Stimulated activated CD4-positive, alpha-beta T cell treated with anti-CD3 and anti-CD28 coated beads, Interleukin-2, amount 100 ng/mL, for 4 hours (primary cell): Measurements from ENCODE around the gene C16orf74.

ENCODE experiments used
- DNase-seq: peaks from one replicate; pipeline ENCODE4 v3.0.0-alpha.2; 2020; ENCODE audit warnings: low read depth

Gene C16orf74

DNA sequence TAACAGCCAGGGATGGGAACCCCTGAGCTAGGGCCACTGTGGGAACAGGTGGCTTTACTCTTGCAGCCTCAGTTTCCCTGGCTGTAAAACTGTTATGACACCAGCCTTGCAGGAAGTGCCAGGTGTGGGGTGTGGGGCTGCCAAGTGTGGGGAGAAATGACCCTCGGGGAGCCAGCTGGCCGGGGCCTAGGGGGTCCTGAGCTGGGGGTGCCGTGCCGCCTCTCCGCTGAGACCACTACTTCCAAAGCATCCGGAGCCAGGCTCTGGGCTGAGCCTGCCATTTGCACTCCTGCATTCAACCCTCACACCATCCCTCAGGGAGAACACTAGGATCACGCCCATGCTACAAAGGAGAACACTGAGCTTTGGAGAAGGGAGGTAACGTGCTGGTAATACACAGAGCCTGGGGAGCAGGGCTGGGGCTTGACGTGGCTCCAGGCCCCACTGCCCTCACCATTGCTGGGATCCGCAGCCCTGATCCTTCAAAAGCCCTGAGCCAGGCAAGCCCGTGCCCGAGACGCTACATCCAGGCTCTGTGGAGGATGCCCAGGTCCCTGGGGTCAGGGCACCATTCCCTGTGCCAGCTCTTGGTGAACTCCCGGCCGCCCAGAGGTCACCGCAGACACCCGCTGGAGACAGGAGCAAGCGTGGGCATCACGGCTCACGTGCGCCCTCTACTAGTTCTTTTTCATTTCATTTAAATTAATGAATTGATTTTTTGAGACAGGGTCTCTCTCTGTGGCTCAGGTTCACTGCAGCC, 33.3 kb downstream of the C16orf74 start:
- DNase-seq: peak; percentile 40

DNA sequence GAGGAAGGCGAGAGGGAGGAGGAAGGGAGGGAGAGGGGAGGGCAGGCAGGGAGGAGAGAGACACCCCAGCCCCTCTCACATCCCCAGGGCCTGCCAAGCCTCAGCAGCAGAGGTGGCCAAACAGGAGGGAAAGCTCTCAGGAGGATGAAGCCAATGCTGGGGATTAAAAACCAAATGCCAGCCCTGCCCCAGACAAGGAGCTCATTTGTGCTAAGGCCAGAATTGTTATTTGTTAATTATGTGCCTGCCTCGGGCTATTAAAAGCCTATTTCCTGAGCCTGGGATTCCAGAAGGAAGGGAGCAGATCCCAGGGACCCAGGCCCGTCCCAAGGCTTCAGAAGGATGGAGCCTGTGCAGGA, 34.2 kb downstream of the C16orf74 start:
- DNase-seq: no peak

DNA sequence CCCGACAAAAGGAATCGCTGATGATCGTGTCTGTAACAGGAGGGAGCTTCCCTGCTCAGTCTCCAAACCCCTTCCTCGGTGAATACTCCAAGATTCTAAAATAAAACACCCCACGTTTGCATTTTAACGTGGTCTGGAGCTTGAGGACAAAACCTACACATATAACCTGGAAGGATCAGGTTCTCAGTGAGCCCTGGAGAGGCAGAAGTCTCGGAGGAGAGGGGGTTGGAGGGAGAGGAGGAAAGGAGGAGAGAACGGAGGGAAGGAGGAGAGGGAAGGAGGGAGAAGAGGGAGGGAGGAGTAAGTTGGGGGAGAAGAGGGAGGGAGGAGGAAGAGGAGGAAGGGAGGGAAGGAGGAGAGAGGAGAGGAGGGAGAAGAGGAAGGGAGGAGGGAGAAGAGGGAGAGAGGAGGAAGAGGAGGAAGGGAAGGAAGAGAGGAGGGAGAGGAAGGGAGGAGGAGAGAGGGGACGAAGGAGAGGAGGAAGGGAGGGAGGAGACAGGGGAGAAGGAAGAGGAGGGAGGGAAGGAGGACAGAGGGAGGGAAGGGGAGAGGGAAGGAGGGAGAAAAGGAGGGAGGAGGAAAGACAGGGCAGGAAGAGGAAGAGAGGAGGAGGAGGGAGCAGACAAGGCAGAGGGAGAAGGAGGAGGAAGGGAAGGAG, 34.7 kb downstream of the C16orf74 start:
- no peak for DNase-seq

DNA sequence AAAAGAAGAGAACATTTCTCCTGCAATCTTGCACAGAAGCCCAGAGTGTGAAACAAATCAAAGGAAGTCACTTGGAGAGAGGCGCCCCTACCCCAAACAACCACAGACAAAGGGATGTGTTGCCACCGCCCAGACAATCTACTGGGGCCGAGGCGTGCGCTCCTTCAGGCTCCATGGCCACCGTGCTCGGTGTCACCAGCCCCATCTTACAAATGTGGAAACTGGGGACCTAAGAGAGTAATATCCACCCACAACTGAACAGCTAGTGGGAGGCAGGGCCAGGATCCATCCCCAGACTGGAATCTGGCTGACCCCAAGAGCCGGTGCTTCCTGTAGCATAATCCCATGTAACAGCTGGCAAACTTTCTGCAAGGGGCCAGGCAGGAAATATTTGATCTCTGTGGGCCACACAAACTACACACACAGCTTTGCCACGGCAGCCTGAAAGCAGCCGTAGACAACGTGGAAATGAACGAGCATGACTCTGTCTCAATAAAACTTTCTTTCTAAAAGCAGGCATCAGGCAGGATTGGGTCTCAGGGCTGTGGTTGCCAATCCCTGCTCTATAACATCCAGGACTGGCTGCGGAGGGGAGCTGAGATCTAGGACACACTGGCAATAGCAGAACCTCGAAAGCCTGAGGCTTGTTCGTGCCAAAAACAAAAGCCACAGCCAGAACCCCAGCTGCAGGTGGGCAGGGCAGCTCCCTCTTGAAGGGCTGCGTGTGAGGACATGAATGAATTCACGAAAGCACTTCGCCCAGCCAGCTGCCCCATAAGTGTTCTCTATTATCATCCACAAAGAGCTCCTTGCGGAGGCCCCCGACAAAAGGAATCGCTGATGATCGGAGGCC, 35.5 kb downstream of the C16orf74 start:
- no peak for DNase-seq

DNA sequence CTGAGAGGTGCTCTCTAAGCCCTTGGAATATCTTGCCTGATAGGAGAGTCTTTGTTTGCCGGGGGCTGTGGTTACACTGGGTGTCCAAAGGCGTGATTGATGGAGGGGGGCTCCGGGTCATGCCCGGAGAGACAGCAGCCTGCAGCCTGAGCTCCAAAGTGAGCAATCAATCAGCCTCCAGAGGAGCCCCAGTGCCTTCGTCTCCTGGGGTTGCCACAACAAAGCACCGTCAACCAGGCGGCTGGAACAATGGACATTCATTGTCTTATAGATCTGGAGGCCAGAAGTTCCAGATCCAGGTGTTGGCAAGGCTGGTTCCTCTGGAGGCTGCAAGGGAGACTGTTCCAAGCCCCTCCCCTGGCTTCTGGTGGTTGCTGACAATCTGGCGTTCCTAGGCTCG, 38.1 kb downstream of the C16orf74 start:
- no peak for DNase-seq

DNA sequence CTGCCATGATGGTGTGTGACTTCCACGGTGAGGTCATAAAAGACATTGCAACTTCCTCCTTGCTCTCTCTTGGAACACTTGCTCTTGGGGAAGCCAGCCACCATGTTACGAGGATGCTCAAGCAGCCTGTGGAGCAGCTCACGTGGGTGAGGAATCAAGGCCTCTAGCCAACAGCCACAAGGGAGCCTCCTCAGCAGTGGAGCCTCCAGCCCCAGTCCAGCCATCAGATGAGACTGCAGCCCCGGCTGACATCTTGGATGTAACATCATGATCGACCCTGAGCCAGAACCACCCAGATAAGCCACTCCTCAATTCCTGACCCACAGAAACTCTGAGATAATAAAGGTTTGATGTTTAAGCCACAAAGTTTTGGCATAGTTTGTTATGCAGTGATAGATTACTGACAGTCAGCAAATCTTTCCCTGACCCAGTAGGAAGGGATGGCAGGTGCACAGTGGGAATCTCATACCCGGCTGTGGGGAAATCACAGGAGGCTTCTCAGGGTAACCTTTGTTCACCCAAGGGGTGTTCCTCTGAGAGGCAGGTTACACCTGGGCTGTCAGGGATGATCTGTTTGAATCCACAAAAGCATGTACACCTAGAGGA, 38.8 kb downstream of the C16orf74 start:
- no peak for DNase-seq

DNA sequence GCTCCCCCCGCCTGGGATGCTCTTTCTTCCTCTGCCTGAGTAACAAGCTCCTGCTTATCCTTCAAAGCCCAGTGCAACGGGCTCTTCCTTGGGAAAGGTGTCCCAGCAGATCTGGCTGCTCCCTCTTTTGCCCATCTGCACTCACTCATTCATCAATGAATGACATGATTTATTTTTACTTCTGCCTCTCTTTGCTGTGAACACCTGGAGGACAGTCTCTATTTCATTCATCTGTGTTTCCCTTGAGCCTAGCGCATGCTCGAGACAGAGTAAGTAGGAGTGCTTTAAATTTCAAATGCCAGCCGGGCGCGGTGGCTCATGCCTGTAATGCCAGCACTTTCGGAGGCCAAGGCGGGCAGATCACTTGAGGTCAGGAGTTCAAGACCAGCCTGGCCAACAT, 40.2 kb downstream of the C16orf74 start:
- no peak for DNase-seq

DNA sequence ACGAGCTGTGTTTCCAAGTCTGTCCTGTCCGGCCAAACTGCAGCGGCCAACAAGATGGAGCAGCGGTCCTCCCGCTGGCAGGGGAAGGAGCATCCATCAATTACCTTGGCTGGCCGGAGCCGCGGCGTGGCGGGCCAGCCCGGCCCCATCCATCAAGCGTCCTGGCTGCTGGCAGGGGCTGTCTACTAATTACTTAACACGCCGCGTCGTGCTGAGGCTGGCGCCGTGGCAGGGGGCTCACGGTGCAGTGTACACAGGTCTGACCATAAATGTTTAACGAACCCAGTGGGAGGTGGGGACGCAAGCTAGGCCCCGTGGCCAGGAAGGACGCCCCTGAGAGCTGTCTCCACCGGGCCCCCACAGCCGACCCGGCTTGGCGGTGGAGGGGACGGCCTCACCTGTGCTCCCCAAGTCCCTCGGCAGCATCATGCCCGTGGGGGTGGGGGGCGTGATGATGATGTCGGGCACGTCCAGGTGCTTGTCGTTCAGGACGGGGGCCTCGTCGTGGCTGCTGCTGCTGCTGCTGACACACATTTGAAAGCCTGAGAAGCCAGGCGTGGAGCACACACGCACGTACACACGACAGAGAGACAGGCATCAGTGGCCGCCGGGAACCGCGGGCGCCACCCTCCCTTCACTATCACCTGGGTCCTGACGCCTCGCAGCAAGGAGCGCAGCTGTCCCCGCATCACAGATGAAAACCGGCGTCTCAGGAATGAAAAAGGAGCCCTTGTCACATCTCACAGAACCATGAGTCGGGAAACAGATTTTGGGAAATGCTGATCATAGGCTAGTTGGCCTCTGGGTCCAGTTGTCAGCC, 40.9 kb downstream of the C16orf74 start:
- DNase-seq: no peak

DNA sequence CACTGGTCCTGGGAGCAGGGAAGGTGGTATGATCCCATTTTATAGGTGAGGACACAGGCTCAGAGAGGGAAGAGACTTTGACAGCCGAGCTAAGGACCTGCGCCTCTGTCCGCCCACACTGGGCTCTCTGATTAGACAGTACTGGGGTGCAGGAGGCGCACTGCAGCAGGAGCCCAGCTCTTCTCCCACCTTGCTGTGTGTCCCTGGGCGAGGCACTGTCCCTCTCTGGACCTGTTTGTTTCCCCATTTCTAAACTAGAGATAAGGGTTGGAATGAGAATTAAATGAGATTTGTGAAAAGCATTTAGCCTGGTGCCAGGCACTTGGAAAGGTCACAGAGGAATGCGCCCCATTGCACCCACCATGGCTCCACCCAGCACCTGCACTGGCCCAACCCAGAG, 42.6 kb downstream of the C16orf74 start:
- DNase-seq: no peak

DNA sequence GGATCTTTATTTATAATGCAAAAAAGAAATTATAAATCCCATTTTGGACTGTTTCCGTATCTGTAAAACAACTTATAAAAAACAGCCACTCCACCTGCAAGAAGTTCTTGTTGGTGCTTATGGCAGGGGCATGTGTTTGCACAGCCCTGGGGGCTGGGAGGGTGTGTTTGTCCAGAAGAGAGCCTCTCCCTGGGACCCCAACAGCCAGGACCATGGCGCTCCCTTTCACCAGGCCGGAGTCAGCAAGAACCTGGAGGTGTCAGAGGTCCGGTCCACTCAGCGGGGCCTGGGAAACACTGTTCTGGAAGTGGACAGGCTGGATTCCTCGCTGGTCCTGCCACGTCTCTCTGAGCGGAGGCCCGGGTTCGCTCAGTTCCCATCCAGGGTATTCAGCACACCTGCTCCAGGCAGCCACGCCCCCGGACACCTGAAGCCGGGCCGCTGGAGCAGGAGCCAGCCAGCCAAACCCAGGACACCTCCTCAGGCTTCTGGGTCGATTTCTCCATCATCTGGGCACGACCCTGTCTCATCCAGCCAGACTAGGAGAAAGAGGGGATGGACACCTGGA, 43.3 kb downstream of the C16orf74 start:
- DNase-seq: no peak

DNA sequence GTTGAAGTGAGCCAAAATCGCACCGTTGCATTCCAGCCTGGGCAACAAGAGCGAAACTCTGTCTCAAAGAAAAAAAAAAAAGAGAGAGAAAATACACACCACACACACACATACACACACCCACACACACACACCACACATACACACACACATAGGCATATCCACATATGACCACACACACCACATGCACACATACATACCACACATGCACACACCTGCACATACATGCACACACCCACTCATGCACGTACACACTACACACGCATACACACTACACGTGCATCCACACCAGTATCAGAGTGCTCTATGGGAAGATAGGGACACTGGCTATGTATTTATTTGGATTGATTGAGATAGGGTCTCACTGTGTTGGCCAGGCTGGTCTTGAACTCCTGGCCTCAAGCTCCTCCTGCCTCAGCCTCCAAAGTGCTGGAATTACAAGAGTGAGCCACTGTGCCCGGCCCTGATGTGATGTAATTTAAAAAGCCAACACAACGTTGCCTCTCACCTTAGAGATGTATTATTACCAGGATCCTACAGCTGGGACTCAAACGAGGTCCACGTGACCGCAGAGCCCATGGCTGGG, 44.4 kb downstream of the C16orf74 start:
- DNase-seq: no peak

DNA sequence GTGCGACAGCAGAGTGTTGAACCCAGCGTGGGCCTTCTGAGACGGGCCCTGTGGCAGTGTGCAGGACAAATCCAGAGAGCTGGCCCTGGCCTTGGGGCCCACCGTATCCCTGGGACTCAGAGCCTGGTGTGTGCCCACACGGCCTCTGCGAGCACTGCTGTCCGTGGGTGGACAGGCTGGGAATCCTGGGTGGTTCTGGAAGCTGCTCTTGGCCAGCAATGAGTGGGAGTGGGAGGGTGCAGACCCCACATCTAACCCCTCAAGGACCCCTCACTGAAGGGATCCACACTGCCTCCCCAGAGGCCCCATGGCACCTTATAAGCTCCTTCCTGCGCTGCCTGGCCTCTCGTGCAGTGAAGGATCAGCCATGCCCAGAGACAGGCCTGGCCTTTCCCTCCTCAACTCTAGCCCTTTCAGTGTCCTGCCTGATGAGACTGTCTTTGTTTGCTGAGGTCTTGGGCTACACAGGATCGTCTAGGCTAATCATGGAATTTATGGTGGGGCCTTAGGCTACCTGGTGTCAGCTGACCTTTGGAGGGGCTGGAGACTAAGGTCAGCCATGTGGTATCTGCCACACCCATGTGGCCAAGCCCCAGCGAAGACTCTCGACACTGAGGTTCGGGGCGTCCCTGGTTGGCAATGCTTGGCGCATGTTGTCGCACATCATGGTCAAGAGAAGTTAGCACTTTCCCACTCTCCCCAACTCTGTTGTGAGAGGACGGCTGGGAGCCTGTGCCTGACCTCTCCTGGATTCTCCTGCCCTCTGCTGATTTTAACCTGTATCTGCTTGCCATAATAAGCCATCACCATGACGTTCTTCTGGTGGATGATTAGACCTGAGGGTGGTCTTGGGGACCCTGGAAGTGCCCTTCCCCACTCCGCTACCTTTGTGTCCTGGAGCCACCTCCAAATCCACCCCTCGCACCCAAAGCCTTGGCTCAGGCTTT, 45.7 kb downstream of the C16orf74 start:
- no peak for DNase-seq

DNA sequence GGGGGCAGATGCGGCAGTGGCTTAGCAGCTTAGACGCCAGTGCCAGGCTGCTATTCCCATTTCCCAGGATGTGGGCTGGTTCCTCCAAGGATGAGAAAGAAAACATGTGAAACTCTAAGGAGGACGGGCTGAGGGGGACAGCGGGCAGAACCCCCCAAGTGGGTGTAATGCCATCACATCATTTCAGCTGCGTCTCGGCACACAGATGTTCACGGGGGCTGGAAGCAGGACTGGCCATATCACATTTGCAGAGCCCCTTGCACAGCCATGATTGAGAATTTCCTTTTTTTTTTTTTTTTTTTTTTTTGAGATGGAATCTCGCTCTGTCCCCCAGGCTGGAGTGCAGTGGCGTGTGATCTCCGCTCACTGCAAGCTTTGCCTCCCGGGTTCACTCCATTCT, 46.9 kb downstream of the C16orf74 start:
- DNase-seq: no peak

DNA sequence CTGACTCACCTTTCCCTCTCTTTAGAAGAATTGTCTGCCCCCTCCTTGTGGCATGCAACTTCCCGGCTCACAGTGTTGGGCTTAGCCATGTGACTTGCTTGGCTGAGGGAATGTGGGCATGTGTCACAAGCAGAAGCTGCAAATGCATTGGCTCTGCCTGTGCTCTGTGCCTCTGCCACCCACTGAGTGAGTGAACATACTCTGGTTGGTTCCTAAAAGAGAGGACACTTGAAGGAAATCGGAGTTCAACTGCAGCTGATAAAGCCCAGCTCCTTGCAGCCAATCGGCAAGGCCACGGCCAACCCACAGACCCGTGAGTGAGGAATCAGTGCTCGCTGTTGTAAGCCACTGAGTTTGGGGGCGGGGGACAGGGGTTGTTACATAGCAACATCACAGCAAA, 51.3 kb downstream of the C16orf74 start:
- DNase-seq: no peak

DNA sequence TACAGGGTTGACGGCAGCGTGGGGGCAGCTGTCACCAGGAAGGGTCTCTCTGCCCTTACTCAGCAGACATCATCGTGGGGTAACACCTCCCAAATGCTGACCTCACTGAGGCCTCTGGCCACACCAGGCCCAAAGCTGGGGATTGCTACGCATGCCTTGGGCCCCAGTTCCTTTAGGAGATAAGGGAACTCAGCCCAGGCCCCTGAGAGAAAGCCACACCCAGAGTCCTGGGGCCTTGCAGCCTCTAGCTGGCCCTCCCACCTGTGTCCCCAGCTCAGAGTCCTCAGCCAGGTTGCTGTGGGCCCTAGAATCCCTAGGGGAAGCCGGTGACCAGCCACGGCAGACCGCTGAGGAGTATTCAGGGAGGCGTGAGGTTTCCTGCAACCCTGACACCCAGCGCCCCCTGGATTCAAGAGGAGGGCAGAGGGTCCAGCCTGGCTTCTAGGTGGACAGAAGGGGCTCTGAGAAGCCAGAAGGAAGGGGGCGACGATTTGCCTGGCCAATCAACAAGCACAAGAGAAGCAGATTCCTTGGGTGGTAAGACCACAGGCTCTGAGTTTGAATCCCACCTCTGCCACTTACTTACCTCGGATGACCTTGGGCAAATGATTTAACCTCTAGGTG, 51.8 kb downstream of the C16orf74 start:
- DNase-seq: no peak

DNA sequence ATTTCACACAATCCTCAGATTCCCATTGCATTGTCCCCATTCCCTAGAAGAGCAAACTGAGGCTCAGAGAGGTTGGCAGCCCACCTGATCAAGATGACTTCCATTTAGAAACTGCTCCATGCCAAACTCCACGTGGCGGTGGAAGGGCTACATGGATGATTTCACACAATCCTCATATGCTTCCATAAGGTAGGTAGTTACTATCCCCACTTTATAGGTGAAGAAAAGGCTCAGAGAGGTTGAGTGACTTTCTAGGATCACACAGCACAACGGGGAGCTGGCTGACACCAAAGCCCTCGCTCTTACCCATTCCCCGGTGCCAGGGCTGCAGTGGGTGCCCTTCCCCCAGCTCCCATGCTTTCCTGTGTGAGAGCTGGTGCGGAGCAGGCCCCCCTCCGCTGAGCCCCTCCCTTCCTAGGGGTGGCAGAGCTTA, 52.4 kb downstream of the C16orf74 start:
- DNase-seq: no peak

DNA sequence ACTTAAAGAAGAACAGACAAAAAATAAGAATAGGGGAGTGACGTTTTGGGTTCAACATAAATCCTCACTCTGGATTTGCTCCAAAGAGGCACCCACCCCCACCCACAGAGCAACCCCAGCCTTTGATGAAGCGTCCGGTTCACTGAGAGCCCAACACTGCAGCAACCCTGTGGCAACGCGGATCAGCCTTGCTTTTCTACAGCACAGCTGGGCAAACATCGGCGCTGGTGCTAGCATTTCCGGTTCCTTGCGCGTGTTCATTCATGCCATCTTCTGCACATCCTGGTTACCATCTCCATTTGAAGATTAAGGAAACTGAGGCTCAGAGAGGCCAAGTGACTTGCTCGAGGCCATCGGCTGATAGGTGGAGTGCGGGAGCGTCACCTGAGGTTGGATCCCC, 53.5 kb downstream of the C16orf74 start:
- DNase-seq: no peak

DNA sequence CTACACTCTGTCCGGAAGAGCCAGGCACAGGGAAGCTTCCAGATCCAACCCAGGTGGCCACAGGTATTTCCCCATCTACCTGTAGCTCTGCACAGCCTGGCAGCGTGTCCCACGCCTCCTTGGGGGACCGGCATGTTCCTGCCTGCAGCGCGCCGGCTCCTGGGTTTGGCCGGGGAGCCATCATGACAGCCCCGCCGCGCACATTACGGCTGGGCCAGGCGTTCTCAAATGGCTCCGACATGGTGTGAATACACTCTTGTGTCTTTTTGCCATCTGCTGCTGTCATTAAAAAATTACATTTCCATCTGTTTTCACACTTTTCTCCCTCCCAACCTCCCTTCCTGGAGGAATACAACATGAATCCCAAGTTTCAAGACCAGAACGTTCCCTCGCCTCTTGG, 54.1 kb downstream of the C16orf74 start:
- DNase-seq: no peak
